GM19467 (cell line): ENCODE results near the gene ULK1.

Experiments used
- ATAC-seq: cut with Tn5 transposase; IDR thresholded peaks from one replicate; pipeline ENCODE4 v1.9.1; 2021; ENCODE audit warnings: mild to moderate bottlenecking, moderate library complexity; ENCODE audit not compliant: unreplicated experiment

The ULK1 gene

DNA sequence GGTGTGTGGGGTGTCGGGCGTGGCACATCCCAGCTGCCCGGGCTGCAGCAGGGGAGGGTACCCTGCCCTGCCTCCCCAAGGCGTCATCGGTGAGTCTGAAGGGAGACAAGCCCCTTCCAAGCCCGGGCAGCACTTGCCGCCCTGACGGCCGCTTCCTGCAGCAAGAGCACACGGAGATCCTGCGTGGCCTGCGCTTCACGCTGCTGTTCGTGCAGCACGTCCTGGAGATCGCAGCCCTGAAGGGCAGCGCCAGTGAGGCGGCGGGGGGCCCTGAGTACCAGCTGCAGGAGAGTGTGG, 24.6 kb downstream of the ULK1 start:
- ATAC-seq: no peak

- ATAC-seq: no peak
Observed at GRCh38 chr12:131919366-131920156, 25.1 kb downstream of the ULK1 start.

- no peak for ATAC-seq
Observed at GRCh38 chr12:131920157-131920508, 25.7 kb downstream of the ULK1 start.

DNA sequence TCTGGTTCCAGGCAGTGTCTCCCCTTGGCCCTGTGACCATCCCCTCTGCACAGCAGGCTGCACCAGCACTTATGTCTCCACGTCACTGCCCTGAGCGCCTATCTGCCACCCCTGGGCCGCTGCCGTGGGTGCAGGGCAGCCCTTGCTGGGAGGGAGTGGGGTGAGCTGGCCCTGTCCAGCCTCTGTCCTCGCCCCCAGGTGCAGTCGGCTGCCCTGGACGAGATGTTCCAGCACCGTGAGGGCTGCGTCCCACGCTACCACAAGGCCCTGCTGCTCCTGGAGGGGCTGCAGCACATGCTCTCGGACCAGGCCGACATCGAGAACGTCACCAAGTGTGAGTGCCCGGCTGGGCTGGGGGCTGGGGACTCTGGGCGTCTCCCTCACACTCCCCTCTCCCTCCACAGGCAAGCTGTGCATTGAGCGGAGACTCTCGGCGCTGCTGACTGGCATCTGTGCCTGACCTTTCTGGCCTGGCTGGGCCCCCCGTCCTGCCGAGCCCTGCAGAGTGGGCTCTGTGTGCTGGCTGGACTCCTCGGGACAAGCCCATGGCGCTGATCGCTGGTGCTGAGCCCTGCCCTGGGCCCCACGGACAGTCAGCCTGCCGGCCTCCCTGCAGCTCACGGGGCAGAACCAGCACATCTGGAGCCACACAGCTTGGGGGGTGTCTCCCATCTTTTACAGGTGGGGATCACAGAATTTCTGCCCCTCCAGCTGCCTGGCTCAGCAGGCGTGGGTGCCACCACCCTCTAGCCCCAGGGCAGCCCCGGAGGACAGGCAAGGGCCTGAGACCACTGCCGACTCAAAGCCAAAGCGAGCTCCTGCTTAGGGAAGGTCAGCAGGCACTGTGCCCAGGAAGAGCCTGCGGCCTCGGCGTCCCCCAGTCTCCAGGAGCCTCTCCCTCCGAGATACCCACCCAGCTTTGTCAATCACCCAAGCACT, 26.7 kb downstream of the ULK1 start:
- ATAC-seq: no peak

GRCh38 chr12:131921866-131922769, 27.7 kb downstream of the ULK1 start:
- ATAC-seq: no peak

- no peak for ATAC-seq
Observed at GRCh38 chr12:131922772-131923171, 28.4 kb downstream of the ULK1 start.

GRCh38 chr12:131923260-131923659, 28.8 kb downstream of the ULK1 start:
- peak; percentile 68 for ATAC-seq

GRCh38 chr12:131927110-131928079, 33.0 kb downstream of the ULK1 start:
- no peak for ATAC-seq

- peak; percentile 2 for ATAC-seq
Observed at GRCh38 chr12:131928080-131928710, 33.8 kb downstream of the ULK1 start.

DNA sequence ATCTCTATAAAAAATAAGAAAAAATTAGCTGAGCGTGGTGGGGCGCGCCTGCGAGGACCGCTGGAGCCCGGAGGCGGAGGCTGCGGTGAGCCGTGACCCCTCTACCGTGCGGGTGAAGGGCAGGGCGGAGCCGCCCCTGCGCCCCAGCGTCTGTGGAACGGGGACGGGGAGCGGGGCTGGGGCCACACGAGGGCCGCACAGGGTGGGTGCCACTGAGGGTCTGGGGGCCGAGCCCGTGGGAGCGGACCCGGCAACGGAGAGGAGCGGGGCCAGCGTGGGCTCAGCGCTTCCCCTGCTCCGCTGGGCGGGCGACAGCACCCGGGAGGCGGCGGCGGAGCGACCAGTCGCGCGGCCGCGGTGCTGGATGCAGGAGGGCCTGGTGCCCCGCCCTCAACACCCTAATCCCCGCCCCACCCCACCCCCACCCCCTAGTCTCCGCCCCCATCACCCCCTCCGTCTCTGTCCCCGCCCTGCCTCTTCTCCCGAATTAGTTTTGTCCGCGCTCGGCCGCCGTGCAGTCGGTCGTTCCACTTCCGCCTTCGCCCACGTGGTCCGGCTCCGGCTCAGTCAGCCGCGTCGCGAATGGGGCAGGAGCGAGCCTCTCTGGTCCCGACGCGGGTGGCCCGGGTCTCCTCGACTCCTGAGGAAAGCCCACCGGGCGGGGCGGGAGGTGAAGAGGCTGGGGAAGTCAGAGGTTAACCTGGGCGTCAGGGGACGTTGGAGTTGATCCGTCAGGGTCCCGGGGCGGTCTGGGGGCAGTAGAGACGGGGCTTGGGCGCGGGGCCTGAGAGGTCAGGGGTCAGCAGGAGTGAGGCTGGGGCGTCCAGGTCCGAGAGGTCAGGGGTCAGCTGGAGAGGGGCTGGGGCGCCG, 34.5 kb downstream of the ULK1 start, which contains the start of gene PUS1:
Gene PUS1 (plus strand): TSS at position 566 of the 870 bp plus-strand sequence. CDS start 447 bp downstream, outside the sequence.
- peak; percentile 59 for ATAC-seq

DNA sequence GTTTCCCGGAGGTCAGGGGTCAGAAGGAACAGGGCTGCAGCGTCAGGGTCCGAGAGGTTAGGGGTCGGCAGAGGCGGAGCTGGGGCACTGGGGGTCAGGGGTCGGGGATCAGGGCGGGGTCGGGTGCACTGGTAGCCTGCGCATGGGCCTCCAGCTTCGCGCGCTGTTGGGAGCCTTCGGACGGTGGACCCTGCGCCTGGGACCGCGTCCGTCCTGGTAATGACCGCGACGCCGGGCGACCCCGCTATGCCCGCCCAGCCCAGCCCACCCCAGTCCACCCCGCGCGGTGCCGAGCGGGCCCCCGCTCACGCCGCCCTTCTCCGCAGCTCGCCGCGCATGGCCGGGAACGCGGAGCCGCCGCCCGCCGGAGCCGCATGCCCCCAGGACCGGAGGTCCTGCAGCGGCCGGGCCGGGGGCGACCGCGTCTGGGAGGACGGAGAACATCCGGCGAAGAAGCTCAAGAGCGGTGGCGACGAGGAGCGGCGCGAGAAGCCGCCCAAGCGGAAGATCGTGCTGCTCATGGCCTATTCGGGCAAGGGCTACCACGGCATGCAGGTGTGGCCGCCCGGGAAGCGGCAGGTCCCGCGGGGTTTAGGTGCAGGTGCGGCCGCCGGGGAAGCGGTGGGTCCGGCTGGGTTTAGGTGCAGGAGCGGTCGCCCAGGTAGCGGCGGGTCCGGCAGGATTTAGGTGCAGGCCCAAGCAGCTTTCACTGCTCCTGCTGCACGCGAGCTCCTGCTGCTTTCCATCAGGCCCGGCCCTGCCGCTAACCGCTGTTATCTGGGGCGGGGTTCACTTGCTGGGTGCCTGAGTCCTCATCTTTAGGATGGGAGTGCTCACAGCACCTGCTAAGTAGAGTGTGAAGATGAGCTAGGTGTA, 35.4 kb downstream of the ULK1 start:
- no peak for ATAC-seq

DNA sequence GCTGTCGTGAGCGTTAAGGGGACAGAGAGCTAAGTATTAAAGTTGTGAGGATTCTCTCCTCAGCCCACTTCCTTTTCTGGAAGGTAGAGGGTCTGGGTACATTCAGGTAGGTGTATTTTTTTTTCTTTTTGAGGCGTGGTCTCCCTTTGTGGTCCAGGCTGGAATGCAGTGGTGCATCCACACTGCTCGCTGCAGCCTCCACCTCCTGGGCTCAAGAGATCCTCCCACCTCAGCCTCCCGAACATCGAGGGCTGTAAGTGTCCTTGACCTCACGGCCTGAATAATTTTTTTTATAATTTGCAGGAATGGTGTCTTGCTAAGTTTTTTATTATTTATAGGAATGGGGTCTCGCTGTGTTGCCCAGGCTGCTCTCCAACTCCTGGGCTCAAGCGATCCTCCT, 36.1 kb downstream of the ULK1 start:
- no peak for ATAC-seq

DNA sequence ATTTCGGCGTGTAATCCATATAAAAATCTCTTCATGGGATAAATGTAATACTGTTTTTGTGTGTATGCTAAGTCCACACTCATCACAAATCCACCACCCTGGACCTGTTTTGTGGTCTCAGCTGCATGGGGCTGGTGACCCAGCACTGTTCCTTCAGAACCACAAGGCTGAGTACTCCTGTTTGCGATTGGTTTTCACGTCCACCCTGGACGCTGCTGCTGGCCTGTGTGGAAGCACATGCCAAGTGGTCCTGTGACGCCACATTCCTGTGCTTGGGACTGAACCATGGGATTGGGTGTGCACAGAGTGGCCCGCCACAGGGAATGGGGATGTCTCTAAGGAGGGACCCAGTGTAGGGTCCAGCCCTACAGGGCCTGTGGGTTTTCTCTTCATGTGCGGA, 39.0 kb downstream of the ULK1 start:
- no peak for ATAC-seq

GRCh38 chr12:131934535-131934934, 40.1 kb downstream of the ULK1 start:
- ATAC-seq: no peak

DNA sequence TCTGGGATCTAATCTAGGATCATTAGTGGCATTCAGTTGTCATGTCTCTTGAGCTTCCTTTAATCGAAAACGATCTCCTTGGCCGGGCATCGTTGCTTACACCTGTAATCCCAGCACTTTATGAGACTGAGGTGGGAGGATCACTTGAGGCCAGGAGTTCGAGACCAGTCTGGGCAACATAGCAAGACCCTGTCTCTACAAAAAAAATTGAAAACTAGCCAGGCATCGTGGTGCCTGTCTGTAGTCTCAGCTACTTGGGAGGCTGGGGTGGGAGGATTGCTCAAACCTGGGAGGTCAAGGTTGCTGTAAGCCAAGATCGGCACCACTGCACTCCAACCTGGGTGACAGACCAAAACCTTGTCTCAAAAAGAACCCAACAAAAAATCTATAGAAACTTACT, 43.7 kb downstream of the ULK1 start:
- ATAC-seq: no peak

DNA sequence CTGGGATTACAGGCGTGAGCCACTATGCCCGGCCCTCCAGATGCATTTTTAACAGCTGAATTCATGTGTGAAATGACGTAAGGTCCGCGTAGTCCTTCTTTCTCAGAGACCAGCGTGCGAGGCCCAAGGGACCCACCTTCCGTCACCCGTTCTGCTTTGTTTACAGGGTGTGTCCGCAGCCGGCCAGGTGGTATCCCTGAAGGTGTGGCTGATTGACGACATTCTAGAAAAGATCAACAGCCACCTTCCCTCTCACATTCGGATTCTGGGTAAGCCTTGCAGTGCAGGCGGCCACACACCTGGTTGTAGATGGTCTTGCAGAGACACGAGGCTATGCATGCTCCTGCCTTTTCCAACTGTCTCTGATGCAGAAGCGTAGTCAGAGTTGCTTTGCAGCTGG, 44.6 kb downstream of the ULK1 start:
- ATAC-seq: no peak

- ATAC-seq: no peak
Observed at GRCh38 chr12:131940141-131940547, 45.7 kb downstream of the ULK1 start.
